ENCODE results near the gene ERC2. TPM values are rescaled to one million over a fixed set of nuclear protein-coding genes. Genes with fewer than 3 reads are reported as not detected.
"Not testable (repeated sequence)": the region's sequence is repeated elsewhere in the genome, so short reads cannot be mapped to it uniquely, and the experiment has no call there.

The ERC2 gene
- total RNA-seq, 1 donor from 2014 or later = 2.4 TPM

GRCh38 chr3:56115199-56115598, 353.1 kb downstream of the ERC2 start:
- DNase-seq = no peak

- no peak for DNase-seq
These were observed 354.4 kb downstream of the ERC2 start for GRCh38 chr3:56113908-56114307.

GRCh38 chr3:56113231-56113630, 355.0 kb downstream of the ERC2 start:
- DNase-seq = no peak

GRCh38 chr3:56111606-56112304, 356.5 kb downstream of the ERC2 start:
- DNase-seq = no peak

GRCh38 chr3:56110886-56111285, 357.4 kb downstream of the ERC2 start:
- DNase-seq = no peak

GRCh38 chr3:56107157-56107556, 361.1 kb downstream of the ERC2 start:
- no peak for DNase-seq

GRCh38 chr3:56102032-56102431, 366.2 kb downstream of the ERC2 start:
- DNase-seq = no peak

GRCh38 chr3:56101576-56101975, 366.7 kb downstream of the ERC2 start:
- no peak for DNase-seq

GRCh38 chr3:56096999-56097398, 371.3 kb downstream of the ERC2 start:
- DNase-seq = no peak

- no peak for DNase-seq
These were observed 374.1 kb downstream of the ERC2 start for GRCh38 chr3:56094170-56094569.

GRCh38 chr3:56089739-56090138, 378.5 kb downstream of the ERC2 start:
- no peak for DNase-seq

- no peak for DNase-seq
These were observed 380.7 kb downstream of the ERC2 start for GRCh38 chr3:56087451-56088053.

- no peak for DNase-seq
These were observed 381.9 kb downstream of the ERC2 start for GRCh38 chr3:56086355-56086754.

GRCh38 chr3:56081246-56081645, 387.0 kb downstream of the ERC2 start:
- DNase-seq = no peak

GRCh38 chr3:56076746-56077145, 391.5 kb downstream of the ERC2 start:
- no peak for DNase-seq

- DNase-seq = no peak
These were observed 393.2 kb downstream of the ERC2 start for GRCh38 chr3:56075089-56075488.

GRCh38 chr3:56069766-56070165, 398.5 kb downstream of the ERC2 start:
- DNase-seq = no peak

GRCh38 chr3:56066405-56066804, 401.9 kb downstream of the ERC2 start:
- not testable (repeated sequence) for DNase-seq

GRCh38 chr3:56064684-56065083, 403.6 kb downstream of the ERC2 start:
- DNase-seq = no peak

- DNase-seq = no peak
These were observed 407.0 kb downstream of the ERC2 start for GRCh38 chr3:56061279-56061626.

- DNase-seq = no peak
These were observed 407.6 kb downstream of the ERC2 start for GRCh38 chr3:56060521-56061278.

- DNase-seq = no peak
These were observed 408.5 kb downstream of the ERC2 start for GRCh38 chr3:56059731-56060130.

- DNase-seq = no peak
These were observed 412.3 kb downstream of the ERC2 start for GRCh38 chr3:56055951-56056350.

- DNase-seq = no peak
These were observed 412.7 kb downstream of the ERC2 start for GRCh38 chr3:56055546-56055945.

Data from dermis blood vessel endothelial cell (primary cell).